HCT116 (cell line): ENCODE results near the gene TBX4.

Source experiments
- CBX3 ChIP-seq: IDR thresholded peaks from 2 replicates; pipeline ENCODE4 v1.6.1; 2012; ENCODE audit warnings: low read depth
- CTCF ChIP-seq, 3 experiments: fragments of 200-600 bp in 1 of 3; sonication (generic) in 1 of 3; IDR thresholded peaks in 2 of 3; conservative IDR thresholded peaks in 1 of 3; 2 replicates each; pipeline ENCODE4 v1.5.1; 2012 to 2017; ENCODE audit warnings: low read depth in 2 of 3, low read length in 2 of 3, antibody characterized with exemption in 1 of 3, borderline replicate concordance in 1 of 3, control low read depth in 1 of 3, mild to moderate bottlenecking in 1 of 3, mixed read lengths in 1 of 3, mixed run types in 1 of 3, moderate library complexity in 1 of 3; ENCODE audit not compliant: insufficient read depth in 1 of 3
- EGR1 ChIP-seq: IDR thresholded peaks from 2 replicates; pipeline ENCODE4 v1.6.1; 2012; ENCODE audit warnings: low read depth
- EZH2 ChIP-seq: fragments of 200-600 bp; sonication (generic); IDR thresholded peaks from 2 replicates; pipeline ENCODE4 v1.6.1; 2017; ENCODE audit warnings: antibody characterized with exemption, mixed run types
- EZH2phosphoT487 ChIP-seq: fragments of 200-600 bp; IDR thresholded peaks from 2 replicates; pipeline ENCODE4 v1.6.1; 2018; ENCODE audit warnings: antibody characterized with exemption, borderline replicate concordance
- MAX ChIP-seq: IDR thresholded peaks from 2 replicates; pipeline ENCODE4 v1.6.1; 2012
- POLR2A ChIP-seq: IDR thresholded peaks from 2 replicates; pipeline ENCODE4 v1.7.0; 2011; ENCODE audit warnings: borderline replicate concordance; ENCODE audit not compliant: insufficient read depth, insufficient read length; ENCODE audit errors: extremely low read depth
- POLR2AphosphoS5 ChIP-seq: IDR thresholded peaks from 2 replicates; pipeline ENCODE4 v1.6.1; 2011; ENCODE audit warnings: mild to moderate bottlenecking, low read depth, low read length, moderate library complexity
- REST ChIP-seq: IDR thresholded peaks from 2 replicates; pipeline ENCODE4 v1.6.1; 2012; ENCODE audit warnings: low read depth
- SRF ChIP-seq: IDR thresholded peaks from 2 replicates; pipeline ENCODE4 v1.6.1; 2012; ENCODE audit warnings: low read depth
- ZFX ChIP-seq: fragments of 450-650 bp; IDR thresholded peaks from 2 replicates; pipeline ENCODE4 v1.6.1; 2017

- no peak for TF ChIP-seq CTCF (IDR thresholded peaks at IDR 0.05 in 2 of 3, conservative IDR thresholded peaks at IDR 0.05 in 1 of 3; ENCODE audit: borderline replicate concordance in 1 of 3, insufficient read depth in 1 of 3, low read depth in 2 of 3, low read length in 2 of 3)
- no peak for TF ChIP-seq EZH2phosphoT487
- no peak for TF ChIP-seq ZFX
- no peak for TF ChIP-seq POLR2A
- no peak for TF ChIP-seq EGR1
- TF ChIP-seq POLR2AphosphoS5 = no peak
- no peak for TF ChIP-seq EZH2
- TF ChIP-seq CBX3 = no peak
- TF ChIP-seq MAX = no peak
- no peak for TF ChIP-seq REST
- TF ChIP-seq SRF = no peak
Measured at GRCh38 chr17:61402978-61403800, 49.0 kb upstream of the TBX4 start.
